ENCODE measurements around the gene APOD.

The APOD gene

GRCh38 chr3:195540511-195540910, 43.2 kb downstream of the APOD start:
- TF ChIP-seq ARNTL (CRISPR knock-in tag; IDR thresholded peaks at IDR 0.05; ENCODE audit: borderline replicate concordance, low read depth) (no peak), TOX (CRISPR knock-in tag; IDR thresholded peaks at IDR 0.05; ENCODE audit: borderline replicate concordance) (no peak), ZFP30 (CRISPR knock-in tag; IDR thresholded peaks at IDR 0.05) (no peak), CSDC2 (CRISPR knock-in tag; IDR thresholded peaks at IDR 0.05) (no peak), PPARA (CRISPR knock-in tag; IDR thresholded peaks at IDR 0.05; ENCODE audit: borderline replicate concordance) (no peak), RARB (CRISPR knock-in tag; IDR thresholded peaks at IDR 0.05) (no peak), ZC3H10 (CRISPR knock-in tag; IDR thresholded peaks at IDR 0.05) (no peak), BACH2 (CRISPR knock-in tag; IDR thresholded peaks at IDR 0.05; ENCODE audit: borderline replicate concordance) (no peak), ZNF565 (CRISPR knock-in tag; conservative IDR thresholded peaks at IDR 0.05; ENCODE audit: low read depth) (no peak), TCF4 (CRISPR knock-in tag; IDR thresholded peaks at IDR 0.05; ENCODE audit: borderline replicate concordance) (no peak), ZFP3 (CRISPR knock-in tag; IDR thresholded peaks at IDR 0.05) (no peak), SNAI2 (CRISPR knock-in tag; IDR thresholded peaks at IDR 0.05) (no peak)
- ATAC-seq, result no peak

- no peak for TF ChIP-seq ZC3H10 (CRISPR knock-in tag; IDR thresholded peaks at IDR 0.05)
- no peak for TF ChIP-seq TCF4 (CRISPR knock-in tag; IDR thresholded peaks at IDR 0.05; ENCODE audit: borderline replicate concordance)
- no peak for TF ChIP-seq SNAI2 (CRISPR knock-in tag; IDR thresholded peaks at IDR 0.05)
- no peak for TF ChIP-seq ESRRG (CRISPR knock-in tag; IDR thresholded peaks at IDR 0.05)
- TF ChIP-seq OSR1 (CRISPR knock-in tag; IDR thresholded peaks at IDR 0.05), result no peak
- TF ChIP-seq TOX (CRISPR knock-in tag; IDR thresholded peaks at IDR 0.05; ENCODE audit: borderline replicate concordance), result no peak
- no peak for TF ChIP-seq CSRNP3 (CRISPR knock-in tag; IDR thresholded peaks at IDR 0.05)
- TF ChIP-seq RARB (CRISPR knock-in tag; IDR thresholded peaks at IDR 0.05), result no peak
- no peak for TF ChIP-seq TSHZ2 (CRISPR knock-in tag; IDR thresholded peaks at IDR 0.05)
- TF ChIP-seq PPARA (CRISPR knock-in tag; IDR thresholded peaks at IDR 0.05; ENCODE audit: borderline replicate concordance), result no peak
- no peak for TF ChIP-seq ISL1 (CRISPR knock-in tag; IDR thresholded peaks at IDR 0.05)
- TF ChIP-seq ZNF565 (CRISPR knock-in tag; conservative IDR thresholded peaks at IDR 0.05; ENCODE audit: low read depth), result no peak
- TF ChIP-seq ZNF8 (CRISPR knock-in tag; IDR thresholded peaks at IDR 0.05), result no peak
- no peak for TF ChIP-seq ZFP30 (CRISPR knock-in tag; IDR thresholded peaks at IDR 0.05)
- TF ChIP-seq PATZ1 (CRISPR knock-in tag; IDR thresholded peaks at IDR 0.05; ENCODE audit: borderline replicate concordance), result no peak
- TF ChIP-seq ARNTL (CRISPR knock-in tag; IDR thresholded peaks at IDR 0.05; ENCODE audit: borderline replicate concordance, low read depth), result no peak
- TF ChIP-seq GLIS3 (CRISPR knock-in tag; IDR thresholded peaks at IDR 0.05), result no peak
- TF ChIP-seq POU6F1 (CRISPR knock-in tag; IDR thresholded peaks at IDR 0.05; ENCODE audit: borderline replicate concordance, low read depth), result no peak
- no peak for TF ChIP-seq ZNF70 (CRISPR knock-in tag; IDR thresholded peaks at IDR 0.05)
- TF ChIP-seq CREB5 (CRISPR knock-in tag; IDR thresholded peaks at IDR 0.05; ENCODE audit: low read depth), result no peak
- no peak for ATAC-seq
Measured at GRCh38 chr3:195540027-195540426, 43.7 kb downstream of the APOD start.
